ENCODE results near the gene MGAT3.

MGAT3 gene

GRCh38 chr22:39471381-39472141, 14.7 kb downstream of the MGAT3 start:
- no peaks in the 10 kb centered on the region for H3K9me3 ChIP-seq
- H3K4me1 ChIP-seq = peaks cover 0 to 9% (median 3%) of the 10 kb centered on the region in 4 donors
- DNase-seq = no peak
- intact Hi-C loops (cut with DNase I; ENCODE audit: low total_unique reads) = loop anchor here (5.0 kb wide), 1 partner anchor 241 kb away; no protein-coding TSS in a partner anchor
- H3K27me3 ChIP-seq = peaks cover 0 to 46% of the 10 kb centered on the region in 2 donors
- no peaks in the 10 kb centered on the region for H3K36me3 ChIP-seq
- no peak overlapping the region for H3K4me3 ChIP-seq
- TF ChIP-seq, protein P1, sequence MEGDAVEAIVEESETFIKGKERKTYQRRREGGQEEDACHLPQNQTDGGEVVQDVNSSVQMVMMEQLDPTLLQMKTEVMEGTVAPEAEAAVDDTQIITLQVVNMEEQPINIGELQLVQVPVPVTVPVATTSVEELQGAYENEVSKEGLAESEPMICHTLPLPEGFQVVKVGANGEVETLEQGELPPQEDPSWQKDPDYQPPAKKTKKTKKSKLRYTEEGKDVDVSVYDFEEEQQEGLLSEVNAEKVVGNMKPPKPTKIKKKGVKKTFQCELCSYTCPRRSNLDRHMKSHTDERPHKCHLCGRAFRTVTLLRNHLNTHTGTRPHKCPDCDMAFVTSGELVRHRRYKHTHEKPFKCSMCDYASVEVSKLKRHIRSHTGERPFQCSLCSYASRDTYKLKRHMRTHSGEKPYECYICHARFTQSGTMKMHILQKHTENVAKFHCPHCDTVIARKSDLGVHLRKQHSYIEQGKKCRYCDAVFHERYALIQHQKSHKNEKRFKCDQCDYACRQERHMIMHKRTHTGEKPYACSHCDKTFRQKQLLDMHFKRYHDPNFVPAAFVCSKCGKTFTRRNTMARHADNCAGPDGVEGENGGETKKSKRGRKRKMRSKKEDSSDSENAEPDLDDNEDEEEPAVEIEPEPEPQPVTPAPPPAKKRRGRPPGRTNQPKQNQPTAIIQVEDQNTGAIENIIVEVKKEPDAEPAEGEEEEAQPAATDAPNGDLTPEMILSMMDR (IDR thresholded peaks at IDR 0.05) = no peak
- no peak overlapping the region for H3K27ac ChIP-seq

DNA sequence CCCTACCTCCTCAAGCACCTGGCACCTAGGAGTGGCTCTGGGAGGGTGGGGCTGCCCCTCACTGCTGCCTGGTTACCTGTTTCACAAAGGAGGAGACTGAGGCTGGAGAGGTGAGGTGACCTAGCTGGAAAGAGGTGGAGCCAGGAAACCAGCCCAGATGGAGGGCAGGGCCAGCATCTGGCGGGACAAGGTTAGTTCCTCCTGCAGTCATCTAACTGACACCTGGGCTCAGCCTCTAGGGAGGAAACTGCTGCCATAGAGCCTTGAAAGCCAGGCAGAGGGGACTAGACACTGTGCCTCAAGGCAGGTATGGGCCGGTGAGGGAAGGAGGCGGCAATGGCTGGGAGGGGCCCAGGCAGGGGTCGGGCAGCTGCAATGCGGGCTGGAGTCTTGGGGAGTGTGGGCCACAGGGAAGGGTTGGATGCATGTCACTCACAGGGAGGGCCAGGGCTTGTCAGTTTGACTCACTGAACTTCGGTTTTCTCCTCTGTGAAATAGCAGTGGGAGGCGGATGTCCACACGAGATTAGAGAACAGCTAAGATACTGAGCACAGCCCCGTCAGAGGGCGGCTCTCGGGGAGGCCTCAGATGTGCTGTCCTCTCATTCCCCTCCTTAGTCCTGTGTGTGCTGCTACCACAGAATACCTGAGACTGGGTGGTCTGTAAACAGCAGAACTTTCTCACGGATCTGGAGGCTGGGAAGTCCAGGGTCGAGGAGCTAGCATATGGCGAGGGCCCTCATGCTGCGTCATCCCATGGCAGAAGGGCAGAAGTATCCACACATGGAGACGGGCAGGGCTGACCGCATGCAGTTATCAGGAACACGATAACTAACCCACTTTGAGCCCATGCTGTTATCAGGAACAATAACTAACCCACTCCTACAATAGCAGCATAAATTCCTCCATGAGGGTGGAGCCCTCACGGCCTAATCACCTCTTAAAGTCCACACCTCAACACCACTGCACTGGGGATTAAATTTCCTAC, 16.1 kb downstream of the MGAT3 start:
- Histone ChIP-seq H3K4me3 (no peak overlapping the region), H3K27me3 (peaks cover 0 to 48% of the 10 kb centered on the region in 2 donors), H3K27ac (no peak overlapping the region), H3K36me3 (no peaks in the 10 kb centered on the region), H3K9me3 (no peaks in the 10 kb centered on the region), H3K4me1 (peaks cover 0 to 9% (median 3%) of the 10 kb centered on the region in 4 donors)
- TF ChIP-seq, protein P1 (IDR thresholded peaks at IDR 0.05) = no peak
- no peak for DNase-seq
- intact Hi-C loops (cut with DNase I; ENCODE audit: low total_unique reads) = loop anchor here (5.0 kb wide), 1 partner anchor 239 kb away; no protein-coding TSS in a partner anchor

- Histone ChIP-seq H3K4me3 (no peak overlapping the region), H3K27ac (no peak overlapping the region), H3K27me3 (peaks cover 0 to 53% of the 10 kb centered on the region in 2 donors), H3K9me3 (no peaks in the 10 kb centered on the region), H3K4me1 (peaks cover 0 to 9% (median 3%) of the 10 kb centered on the region in 4 donors), H3K36me3 (no peaks in the 10 kb centered on the region)
- intact Hi-C loops (cut with DNase I; ENCODE audit: low total_unique reads) = loop anchor here (5.0 kb wide), 1 partner anchor 238 kb away; no protein-coding TSS in a partner anchor
- TF ChIP-seq, protein P1 (IDR thresholded peaks at IDR 0.05) = no peak
- no peak for DNase-seq
Observed at GRCh38 chr22:39473851-39474250, 17.0 kb downstream of the MGAT3 start.

DNA sequence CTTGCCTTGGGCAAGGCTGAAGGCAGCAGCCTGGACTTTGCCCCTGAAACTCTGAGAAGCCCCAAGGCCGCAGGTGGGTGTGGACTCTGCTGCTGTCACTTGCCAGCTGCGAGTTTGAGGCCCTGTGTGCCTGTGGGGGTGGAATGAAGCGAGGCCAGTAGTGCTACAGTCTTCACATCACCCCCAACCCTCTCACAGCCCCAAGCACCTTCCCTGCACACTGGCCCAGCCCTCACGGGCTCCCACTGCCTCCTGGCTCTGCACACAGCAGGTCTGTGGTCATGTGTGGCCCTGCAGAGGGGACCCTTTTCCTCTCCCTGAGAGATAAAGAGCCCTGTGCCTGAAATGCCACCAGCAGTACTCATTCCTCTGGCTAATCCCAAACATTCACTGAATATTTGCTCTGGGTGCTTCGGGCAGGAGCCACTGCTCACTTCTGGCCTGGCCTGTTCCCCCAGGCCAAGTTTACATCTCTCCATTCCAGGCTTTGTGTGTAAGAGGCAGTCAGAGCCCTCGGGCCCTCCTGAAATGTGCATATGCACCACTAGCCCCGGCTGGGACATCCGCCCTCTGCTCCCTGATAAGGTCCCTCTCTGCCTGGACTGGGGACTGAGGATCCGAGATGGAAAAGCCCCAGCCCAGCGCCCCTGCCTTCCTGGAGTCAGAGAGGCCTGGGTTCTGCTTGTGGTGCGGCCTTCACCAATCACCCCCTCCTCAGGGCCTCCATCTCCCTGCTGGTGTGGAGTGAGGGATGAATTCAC, 17.7 kb downstream of the MGAT3 start:
- no peak overlapping the region for H3K4me3 ChIP-seq
- no peak overlapping the region for H3K27ac ChIP-seq
- H3K36me3 ChIP-seq = no peaks in the 10 kb centered on the region
- H3K4me1 ChIP-seq = peaks cover 0 to 9% (median 3%) of the 10 kb centered on the region in 4 donors
- TF ChIP-seq, protein P1 (IDR thresholded peaks at IDR 0.05) = no peak
- no peaks in the 10 kb centered on the region for H3K9me3 ChIP-seq
- intact Hi-C loops (cut with DNase I; ENCODE audit: low total_unique reads) = loop anchor here (5.0 kb wide), 1 partner anchor 238 kb away; no protein-coding TSS in a partner anchor
- peaks cover 0 to 48% of the 10 kb centered on the region in 2 donors for H3K27me3 ChIP-seq
- no peak for DNase-seq

DNA sequence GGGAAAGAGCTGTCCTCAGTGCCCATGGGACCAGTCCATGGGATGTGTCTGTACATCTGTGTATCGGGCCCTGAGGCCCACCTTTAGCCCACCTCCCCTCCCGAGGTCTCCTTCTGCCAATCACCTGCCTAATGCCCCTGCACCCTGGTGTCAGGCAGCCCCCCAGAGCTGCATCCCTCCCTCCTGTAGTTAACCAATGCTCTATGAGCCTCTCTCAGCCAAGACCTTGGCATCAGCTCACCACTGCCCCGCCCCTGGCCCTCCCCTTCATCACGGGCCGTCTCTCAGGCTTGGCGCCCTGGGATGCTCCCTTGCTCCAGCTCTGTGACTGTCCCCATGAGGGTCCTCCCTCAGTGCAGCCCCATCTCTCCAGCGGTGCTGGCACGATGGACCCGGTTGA, 18.5 kb downstream of the MGAT3 start:
- no peak overlapping the region for H3K4me3 ChIP-seq
- DNase-seq = no peak
- intact Hi-C loops (cut with DNase I; ENCODE audit: low total_unique reads) = no loop called here

More for the DNA sequence above, 18.5 kb downstream of the MGAT3 start:
- Histone ChIP-seq H3K36me3 (no peaks in the 10 kb centered on the region), H3K27me3 (peaks cover 0 to 41% of the 10 kb centered on the region in 2 donors), H3K4me1 (peaks cover 0 to 9% (median 3%) of the 10 kb centered on the region in 4 donors), H3K9me3 (no peaks in the 10 kb centered on the region), H3K27ac (no peak overlapping the region)
- TF ChIP-seq, protein P1 (IDR thresholded peaks at IDR 0.05) = no peak

Data from tibial artery (tissue), 4 donors.